Natural killer cell (primary cell): ENCODE measurements around the gene ZSWIM9. TPM values are rescaled to one million over a fixed set of nuclear protein-coding genes. Genes with fewer than 3 reads are reported as not detected.
"Not testable (repeated sequence)": the region's sequence is repeated elsewhere in the genome, so short reads cannot be mapped to it uniquely, and the experiment has no call there.

Source experiments
- ATAC-seq, 3 donors: fragments of 150-1000 bp in 2 of 3; fragments of 200-7000 bp in 1 of 3; cut with Tn5 transposase; 1 replicate in 1 of 3; 2 replicates in 2 of 3; pipeline ENCODE4 v1.10.0; 2021; ENCODE audit warnings: mild to moderate bottlenecking in 2 of 3, moderate library complexity in 2 of 3
- DNase-seq, 2 donors: peaks; one replicate each; pipeline versions ENCODE4 v3.0.0 to v3.0.0-alpha.2; 2013 to 2021; ENCODE audit warnings: mixed read lengths in 1 of 2
- H3K27ac ChIP-seq: one replicate; pipeline ENCODE4 v1.5.1; 2013; ENCODE audit warnings: mild to moderate bottlenecking, low read length
- H3K27me3 ChIP-seq: one replicate; pipeline ENCODE4 v1.6.1; 2013; ENCODE audit warnings: low read length; ENCODE audit not compliant: control insufficient read depth, insufficient read depth
- H3K36me3 ChIP-seq: one replicate; pipeline ENCODE4 v1.6.1; 2013; ENCODE audit warnings: low read length; ENCODE audit not compliant: control insufficient read depth, insufficient read depth
- H3K4me1 ChIP-seq: one replicate; pipeline ENCODE4 v1.6.1; 2013; ENCODE audit warnings: low read length; ENCODE audit not compliant: control insufficient read depth, insufficient read depth
- H3K4me3 ChIP-seq: one replicate; pipeline ENCODE4 v1.5.1; 2013; ENCODE audit warnings: low read length
- H3K9me3 ChIP-seq: one replicate; pipeline ENCODE4 v1.6.1; 2013; ENCODE audit warnings: low read length; ENCODE audit not compliant: control insufficient read depth, insufficient read depth
- H3K27ac Mint-ChIP-seq, 2 donors: one replicate each; pipeline ENCODE4 v1.8.0; 2022; ENCODE audit warnings: mild to moderate bottlenecking in 2 of 2, mixed read lengths in 2 of 2, moderate library complexity in 1 of 2
- H3K27me3 Mint-ChIP-seq, 2 donors: one replicate each; pipeline ENCODE4 v1.8.0; 2022; ENCODE audit warnings: low read depth in 2 of 2, mixed read lengths in 2 of 2
- H3K36me3 Mint-ChIP-seq: one replicate; pipeline ENCODE4 v1.8.0; 2022; ENCODE audit warnings: mixed read lengths
- H3K4me1 Mint-ChIP-seq, 2 donors: one replicate each; pipeline ENCODE4 v1.8.0; 2022; ENCODE audit warnings: mixed read lengths in 2 of 2
- H3K4me3 Mint-ChIP-seq: one replicate; pipeline ENCODE4 v1.8.0; 2022; ENCODE audit warnings: mild to moderate bottlenecking, moderate library complexity, mixed read lengths
- H3K9me3 Mint-ChIP-seq, 2 donors: one replicate each; pipeline ENCODE4 v1.8.0; 2022; ENCODE audit warnings: mixed read lengths in 2 of 2
- WGBS: methylation state at CpG from one replicate; pipeline ENCODE4 v1.1.7; 2013; ENCODE audit warnings: missing lambda C conversion rate; ENCODE audit not compliant: insufficient coverage; 5-methylcytosine and 5-hydroxymethylcytosine counted together
- intact Hi-C: fragments of 100-400 bp; cut with micrococcal nuclease; formaldehyde crosslinking; loops from one replicate; pipeline ENCODE4 v1.14.2; 2022
- total RNA-seq, 4 donors: library from RNA; stranded (reverse); fragments of 120-200 nt in 1 of 4; gene quantifications; one replicate each; pipeline versions ENCODE4 v1.2.3 to v1.2.4, GENCODE V29; 2013 to 2022
- TF ChIP-seq, protein P1 (sequence below): fragments of 200-600 bp; IDR thresholded peaks from one replicate; pipeline ENCODE4 v1.8.0; 2022; ENCODE audit warnings: antibody characterized with exemption

ZSWIM9 gene
- total RNA-seq, 3 donors from 2014 or later (not counting 1 experiment from before 2014, with no cell fraction given), result 4.0 to 7.0 (median 5.4) TPM

DNA sequence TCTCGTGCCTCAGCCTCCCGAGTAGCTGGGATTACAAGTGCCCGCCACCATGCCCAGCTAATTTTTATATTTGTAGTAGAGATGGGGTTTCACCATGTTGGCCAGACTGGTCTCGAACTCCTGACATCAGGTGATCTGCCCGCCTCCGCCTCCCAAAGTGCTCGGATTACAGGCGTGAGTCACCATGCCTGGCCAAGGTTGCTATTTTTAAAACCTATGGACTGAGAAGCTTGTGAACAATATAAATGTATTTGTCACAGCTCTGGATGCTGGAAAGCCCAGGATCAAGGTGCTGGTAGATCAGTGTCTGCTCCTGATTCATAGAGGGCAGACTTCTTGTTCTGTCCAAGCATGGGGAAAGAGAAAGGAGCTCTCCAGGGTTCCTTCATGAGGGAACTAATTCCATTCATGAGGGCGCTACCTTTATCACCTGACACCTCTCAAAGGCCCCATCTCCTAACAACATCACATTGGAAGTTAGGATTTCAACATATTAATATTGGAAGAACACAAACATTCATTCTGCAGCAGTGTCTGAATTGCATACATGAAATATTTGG is 69.2 kb downstream of the ZSWIM9 start:
- Histone ChIP-seq H3K9me3 (no peaks in the 10 kb centered on the region), H3K4me3 (no peak overlapping the region), H3K27ac (no peak overlapping the region), H3K4me1 (peaks cover 7% of the 10 kb centered on the region), H3K36me3 (peaks cover 57% of the 10 kb centered on the region), H3K27me3 (no peaks in the 10 kb centered on the region)
- ATAC-seq, result no peak
- intact Hi-C loops, result no loop called here
- no peaks in the 10 kb centered on the region for H3K27me3 Mint-ChIP-seq
- WGBS, result 95% methylated on average over 8 of the region's 9 CpGs
- TF ChIP-seq, protein P1, sequence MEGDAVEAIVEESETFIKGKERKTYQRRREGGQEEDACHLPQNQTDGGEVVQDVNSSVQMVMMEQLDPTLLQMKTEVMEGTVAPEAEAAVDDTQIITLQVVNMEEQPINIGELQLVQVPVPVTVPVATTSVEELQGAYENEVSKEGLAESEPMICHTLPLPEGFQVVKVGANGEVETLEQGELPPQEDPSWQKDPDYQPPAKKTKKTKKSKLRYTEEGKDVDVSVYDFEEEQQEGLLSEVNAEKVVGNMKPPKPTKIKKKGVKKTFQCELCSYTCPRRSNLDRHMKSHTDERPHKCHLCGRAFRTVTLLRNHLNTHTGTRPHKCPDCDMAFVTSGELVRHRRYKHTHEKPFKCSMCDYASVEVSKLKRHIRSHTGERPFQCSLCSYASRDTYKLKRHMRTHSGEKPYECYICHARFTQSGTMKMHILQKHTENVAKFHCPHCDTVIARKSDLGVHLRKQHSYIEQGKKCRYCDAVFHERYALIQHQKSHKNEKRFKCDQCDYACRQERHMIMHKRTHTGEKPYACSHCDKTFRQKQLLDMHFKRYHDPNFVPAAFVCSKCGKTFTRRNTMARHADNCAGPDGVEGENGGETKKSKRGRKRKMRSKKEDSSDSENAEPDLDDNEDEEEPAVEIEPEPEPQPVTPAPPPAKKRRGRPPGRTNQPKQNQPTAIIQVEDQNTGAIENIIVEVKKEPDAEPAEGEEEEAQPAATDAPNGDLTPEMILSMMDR, result no peak
- no peak overlapping the region for H3K4me3 Mint-ChIP-seq
- peak overlapping the region; percentile 53 to 65 for H3K27ac Mint-ChIP-seq
- H3K9me3 Mint-ChIP-seq, result no peaks in the 10 kb centered on the region
- H3K4me1 Mint-ChIP-seq, result peaks cover 21 to 28% of the 10 kb centered on the region in 2 donors
- no peak for DNase-seq
- peaks cover 24% of the 10 kb centered on the region for H3K36me3 Mint-ChIP-seq

DNA sequence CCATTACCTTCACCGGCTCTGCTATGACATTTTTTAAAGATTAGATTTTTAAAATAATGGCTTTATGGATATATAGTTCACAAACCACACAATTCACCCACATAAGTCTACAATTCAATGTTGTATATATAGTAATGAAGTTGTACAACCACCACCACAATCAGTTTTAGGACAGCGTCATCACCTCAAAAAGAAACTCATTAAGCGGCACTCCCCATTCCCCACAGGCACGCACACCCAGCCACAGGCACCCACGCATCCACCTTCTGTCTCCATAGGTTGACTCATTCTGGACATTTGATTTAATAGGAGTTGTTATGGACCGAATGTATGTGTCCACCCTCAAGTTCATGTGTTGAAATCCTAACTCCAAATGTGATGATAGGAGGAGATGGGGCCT is 71.3 kb downstream of the ZSWIM9 start:
- Histone ChIP-seq H3K36me3 (peaks cover 59% of the 10 kb centered on the region), H3K4me1 (peaks cover 13% of the 10 kb centered on the region)
- ATAC-seq, H3K27me3 ChIP-seq, H3K9me3 Mint-ChIP-seq, intact Hi-C loops, H3K27ac ChIP-seq, H3K4me3 ChIP-seq, H3K4me3 Mint-ChIP-seq, DNase-seq, H3K9me3 ChIP-seq, H3K27me3 Mint-ChIP-seq: not testable (repeated sequence)
- 91% methylated on average over 4 of the region's 6 CpGs for WGBS
- peaks cover 30% of the 10 kb centered on the region for H3K36me3 Mint-ChIP-seq
- H3K4me1 Mint-ChIP-seq, result peaks cover 29 to 34% of the 10 kb centered on the region in 2 donors
- H3K27ac Mint-ChIP-seq, result peak overlapping the region; percentile 65 to 68

DNA sequence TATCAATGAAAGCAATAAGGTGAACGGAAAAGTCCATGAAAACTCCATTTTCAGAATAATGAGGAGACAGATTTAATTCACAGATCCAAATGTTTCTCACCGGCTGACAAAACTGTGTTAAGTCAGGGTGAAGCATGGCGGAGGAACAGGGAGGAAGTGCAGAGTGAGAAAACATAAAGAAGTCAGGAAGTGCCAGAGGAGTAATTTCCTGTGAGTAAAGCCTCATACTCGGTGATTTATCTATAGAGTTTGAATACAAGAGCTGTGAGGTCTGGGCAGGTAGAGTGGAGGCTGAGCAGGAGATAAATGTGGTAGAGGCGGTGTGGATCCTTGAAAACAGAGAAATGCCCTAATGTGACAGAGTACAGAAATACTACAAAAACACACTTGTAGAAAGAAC is 73.8 kb downstream of the ZSWIM9 start:
- H3K27ac ChIP-seq, result peak overlapping the region; percentile 72
- peak; percentile 87 to 94 (median 91) for ATAC-seq
- H3K9me3 ChIP-seq, result no peaks in the 10 kb centered on the region
- H3K4me1 ChIP-seq, result peaks cover 27% of the 10 kb centered on the region
- H3K4me3 ChIP-seq, result peak overlapping the region; percentile 13
- H3K36me3 ChIP-seq, result peaks cover 46% of the 10 kb centered on the region
- intact Hi-C loops, result no loop called here
- no peaks in the 10 kb centered on the region for H3K27me3 ChIP-seq
- H3K36me3 Mint-ChIP-seq, result peaks cover 30% of the 10 kb centered on the region
- no peaks in the 10 kb centered on the region for H3K27me3 Mint-ChIP-seq
- H3K27ac Mint-ChIP-seq, result peak overlapping the region; percentile 86 to 91
- 13% methylated on average over 4 of the region's 5 CpGs for WGBS
- DNase-seq, result peak; percentile 16 to 75
- H3K4me3 Mint-ChIP-seq, result peak overlapping the region; percentile 73
- H3K4me1 Mint-ChIP-seq, result peaks cover 35 to 43% of the 10 kb centered on the region in 2 donors
- H3K9me3 Mint-ChIP-seq, result no peaks in the 10 kb centered on the region
- TF ChIP-seq, protein P1, result no peak

DNA sequence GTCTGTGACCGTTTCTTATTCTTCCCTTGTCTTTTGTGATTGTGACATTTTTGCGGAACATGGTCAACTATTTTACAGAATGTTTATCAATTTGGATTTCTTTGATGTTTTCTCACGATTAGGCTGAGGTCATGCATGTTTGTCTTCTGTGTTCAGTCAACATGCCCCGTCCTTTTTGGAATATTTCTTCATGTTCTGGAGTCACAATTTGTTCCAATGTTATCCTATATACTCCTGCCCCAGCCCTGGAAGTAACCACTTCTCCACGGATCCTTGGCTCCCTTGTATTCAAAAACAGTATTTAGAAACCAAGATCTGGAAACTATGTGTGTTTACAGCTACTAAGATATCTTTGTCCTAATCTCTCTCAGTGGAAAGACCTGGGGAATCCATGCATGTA is 75.6 kb downstream of the ZSWIM9 start:
- 92% methylated on average over 5 of the region's 5 CpGs for WGBS
- H3K27ac ChIP-seq, result no peak overlapping the region

More for the DNA sequence above, 75.6 kb downstream of the ZSWIM9 start:
- ATAC-seq, result no peak
- Mint-ChIP-seq H3K27me3 (no peaks in the 10 kb centered on the region), H3K36me3 (peaks cover 17% of the 10 kb centered on the region), H3K4me1 (peaks cover 42 to 54% of the 10 kb centered on the region in 2 donors), H3K9me3 (no peaks in the 10 kb centered on the region), H3K4me3 (peak overlapping the region; percentile 38), H3K27ac (peak overlapping the region; percentile 47 to 58)
- H3K4me1 ChIP-seq, result peaks cover 42% of the 10 kb centered on the region
- no peak for DNase-seq
- H3K4me3 ChIP-seq, result no peak overlapping the region
- no peaks in the 10 kb centered on the region for H3K9me3 ChIP-seq
- peaks cover 30% of the 10 kb centered on the region for H3K36me3 ChIP-seq
- intact Hi-C loops, result no loop called here
- H3K27me3 ChIP-seq, result no peaks in the 10 kb centered on the region
- TF ChIP-seq, protein P1, result no peak
